Trophoblast cell (in vitro differentiated cells and primary cell): ENCODE data around the gene GPR21.

ENCODE experiments used
- DNase-seq, 2 donors: peaks; one replicate each; pipeline ENCODE4 v3.0.0-alpha.2; 2016
- H2AFZ ChIP-seq: 2 replicates; pipeline ENCODE4 v1.6.1; 2013; ENCODE audit warnings: low read length, moderate library complexity, mild to moderate bottlenecking; ENCODE audit not compliant: insufficient read depth, poor library complexity
- H2AK5ac ChIP-seq: 2 replicates; pipeline ENCODE4 v1.6.1; 2013; ENCODE audit warnings: mild to moderate bottlenecking, low read length
- H2BK120ac ChIP-seq: 2 replicates; pipeline ENCODE4 v1.6.1; 2013; ENCODE audit warnings: low read length, mild to moderate bottlenecking, moderate library complexity; ENCODE audit not compliant: insufficient read depth, poor library complexity
- H2BK12ac ChIP-seq: 2 replicates; pipeline ENCODE4 v1.6.1; 2013; ENCODE audit warnings: mild to moderate bottlenecking, low read length, moderate library complexity
- H2BK5ac ChIP-seq: 2 replicates; pipeline ENCODE4 v1.6.1; 2013; ENCODE audit warnings: low read length, low read depth, moderate library complexity, mild to moderate bottlenecking; ENCODE audit not compliant: poor library complexity
- H3K14ac ChIP-seq: 2 replicates; pipeline ENCODE4 v1.6.1; 2013; ENCODE audit warnings: mild to moderate bottlenecking, low read length
- H3K18ac ChIP-seq: 2 replicates; pipeline ENCODE4 v1.6.1; 2013; ENCODE audit warnings: mild to moderate bottlenecking, low read length
- H3K23ac ChIP-seq: 2 replicates; pipeline ENCODE4 v1.6.1; 2013; ENCODE audit warnings: low read length
- H3K27ac ChIP-seq: 2 replicates; pipeline ENCODE4 v1.5.1; 2013; ENCODE audit warnings: low read depth, mild to moderate bottlenecking, inconsistent platforms, low read length, moderate library complexity
- H3K27me3 ChIP-seq: 2 replicates; pipeline ENCODE4 v1.6.1; 2013; ENCODE audit warnings: inconsistent platforms, mild to moderate bottlenecking, low read length, moderate library complexity; ENCODE audit not compliant: insufficient read depth
- H3K36me3 ChIP-seq, 2 experiments: 1 replicate in 1 of 2; 2 replicates in 1 of 2; pipeline ENCODE4 v1.6.1; 2013; ENCODE audit warnings: low read length in 2 of 2, mild to moderate bottlenecking in 2 of 2, moderate library complexity in 1 of 2; ENCODE audit not compliant: insufficient read depth in 2 of 2, control insufficient read depth in 1 of 2
- H3K4ac ChIP-seq: 2 replicates; pipeline ENCODE4 v1.6.1; 2013; ENCODE audit warnings: low read depth, mild to moderate bottlenecking, low read length, moderate library complexity
- H3K4me1 ChIP-seq, 2 experiments: 1 replicate in 1 of 2; 2 replicates in 1 of 2; pipeline ENCODE4 v1.6.1; 2013; ENCODE audit warnings: low read length in 2 of 2, mild to moderate bottlenecking in 2 of 2, moderate library complexity in 1 of 2; ENCODE audit not compliant: insufficient read depth in 2 of 2, control insufficient read depth in 1 of 2
- H3K4me2 ChIP-seq: 2 replicates; pipeline ENCODE4 v1.6.1; 2013; ENCODE audit warnings: inconsistent platforms, mild to moderate bottlenecking, low read length, moderate library complexity
- H3K4me3 ChIP-seq: 2 replicates; pipeline ENCODE4 v1.5.1; 2013; ENCODE audit warnings: mild to moderate bottlenecking, low read depth, low read length, inconsistent platforms
- H3K79me1 ChIP-seq: one replicate; pipeline ENCODE4 v1.6.1; 2013; ENCODE audit warnings: low read length
- H3K79me2 ChIP-seq: 2 replicates; pipeline ENCODE4 v1.6.1; 2013; ENCODE audit warnings: low read length, mild to moderate bottlenecking; ENCODE audit not compliant: control insufficient read depth, insufficient read depth, poor library complexity
- H3K9ac ChIP-seq: 2 replicates; pipeline ENCODE4 v1.6.1; 2013; ENCODE audit warnings: mild to moderate bottlenecking, low read length
- H3K9me3 ChIP-seq: 2 replicates; pipeline ENCODE4 v1.6.1; 2013; ENCODE audit warnings: low read depth, mild to moderate bottlenecking, control low read depth, inconsistent platforms, low read length; ENCODE audit not compliant: insufficient read depth
- H4K12ac ChIP-seq: 2 replicates; pipeline ENCODE4 v1.6.1; 2013; ENCODE audit warnings: low read depth, mild to moderate bottlenecking, low read length, moderate library complexity
- H4K8ac ChIP-seq: 2 replicates; pipeline ENCODE4 v1.6.1; 2013; ENCODE audit warnings: low read depth, mild to moderate bottlenecking, low read length, moderate library complexity
- H4K91ac ChIP-seq: one replicate; pipeline ENCODE4 v1.6.1; 2013; ENCODE audit warnings: low read depth, mild to moderate bottlenecking, low read length, moderate library complexity
- WGBS: extraction: QIAGEN DNeasy Blood & Tissue Kit; methylation state at CpG from one replicate; pipeline ENCODE4 v1.1.7; 2013; ENCODE audit warnings: missing lambda C conversion rate; ENCODE audit not compliant: insufficient read length, insufficient coverage; ENCODE audit errors: extremely low coverage; 5-methylcytosine and 5-hydroxymethylcytosine counted together

Gene GPR21

GRCh38 chr9:123073441-123073840 lies 40.0 kb downstream of the GPR21 start:
- Histone ChIP-seq H3K4me3 (no peak overlapping the region), H3K14ac (no peak overlapping the region), H2BK12ac (no peak overlapping the region)

GRCh38 chr9:123073991-123074422 lies 40.5 kb downstream of the GPR21 start:
- Histone ChIP-seq H3K4me3 (no peak overlapping the region), H4K8ac (no peak overlapping the region), H2AFZ (no peak overlapping the region), H3K23ac (no peak overlapping the region), H3K14ac (no peak overlapping the region), H4K91ac (no peak overlapping the region), H3K4ac (no peak overlapping the region), H3K9ac (no peak overlapping the region), H2BK12ac (no peak overlapping the region), H3K36me3 (peaks cover 5 to 17% of the 10 kb centered on the region in 2 experiments), H2BK5ac (no peak overlapping the region), H3K18ac (no peak overlapping the region), H3K79me2 (no peaks in the 10 kb centered on the region), H3K4me2 (no peak overlapping the region), H3K4me1 (peaks cover 0 to 2% of the 10 kb centered on the region in 2 experiments), H3K27ac (no peak overlapping the region), H4K12ac (no peak overlapping the region), H3K9me3 (no peaks in the 10 kb centered on the region), H3K79me1 (no peaks in the 10 kb centered on the region), H2AK5ac (no peak overlapping the region), H3K27me3 (no peaks in the 10 kb centered on the region), H2BK120ac (no peak overlapping the region)
- no CpG with 5 or more reads among the region's 1 CpG for WGBS
- DNase-seq, result no peak

More at GRCh38 chr9:123073441-123073840, 40.0 kb downstream of the GPR21 start:
- peaks cover 0 to 2% of the 10 kb centered on the region in 2 experiments for H3K4me1 ChIP-seq
- H2AK5ac ChIP-seq, result no peak overlapping the region
- no peak overlapping the region for H2BK5ac ChIP-seq
- DNase-seq, result no peak
- H3K36me3 ChIP-seq, result peaks cover 5 to 14% of the 10 kb centered on the region in 2 experiments
- no peak overlapping the region for H4K91ac ChIP-seq
- H3K4me2 ChIP-seq, result no peak overlapping the region
- no peak overlapping the region for H4K8ac ChIP-seq
- H3K4ac ChIP-seq, result no peak overlapping the region
- H2BK120ac ChIP-seq, result no peak overlapping the region
- H3K27me3 ChIP-seq, result no peaks in the 10 kb centered on the region
- no peak overlapping the region for H3K18ac ChIP-seq
- H4K12ac ChIP-seq, result no peak overlapping the region
- no peak overlapping the region for H3K9ac ChIP-seq
- no peaks in the 10 kb centered on the region for H3K79me1 ChIP-seq
- no peaks in the 10 kb centered on the region for H3K9me3 ChIP-seq
- H3K79me2 ChIP-seq, result no peaks in the 10 kb centered on the region
- no peak overlapping the region for H2AFZ ChIP-seq
- no peak overlapping the region for H3K27ac ChIP-seq
- no peak overlapping the region for H3K23ac ChIP-seq
- no CpG with 5 or more reads among the region's 5 CpGs for WGBS

- H3K9me3 ChIP-seq, result no peaks in the 10 kb centered on the region
- H2AFZ ChIP-seq, result no peak overlapping the region
- WGBS, result no CpG with 5 or more reads among the region's 3 CpGs
- no peak overlapping the region for H3K4me2 ChIP-seq
- no peaks in the 10 kb centered on the region for H3K79me1 ChIP-seq
- no peak overlapping the region for H3K18ac ChIP-seq
- H3K14ac ChIP-seq, result no peak overlapping the region
- peaks cover 5 to 19% of the 10 kb centered on the region in 2 experiments for H3K36me3 ChIP-seq
- no peak overlapping the region for H3K9ac ChIP-seq
- H3K79me2 ChIP-seq, result no peaks in the 10 kb centered on the region
- no peak for DNase-seq
- no peak overlapping the region for H2BK5ac ChIP-seq
- H3K4ac ChIP-seq, result no peak overlapping the region
- H3K4me3 ChIP-seq, result no peak overlapping the region
- no peak overlapping the region for H4K91ac ChIP-seq
- no peak overlapping the region for H3K27ac ChIP-seq
- H4K12ac ChIP-seq, result no peak overlapping the region
- H2BK12ac ChIP-seq, result no peak overlapping the region
- no peak overlapping the region for H2BK120ac ChIP-seq
- peaks cover 0 to 2% of the 10 kb centered on the region in 2 experiments for H3K4me1 ChIP-seq
- no peak overlapping the region for H4K8ac ChIP-seq
- H3K23ac ChIP-seq, result no peak overlapping the region
- no peaks in the 10 kb centered on the region for H3K27me3 ChIP-seq
- H2AK5ac ChIP-seq, result no peak overlapping the region
Measured at GRCh38 chr9:123074628-123075027, 41.2 kb downstream of the GPR21 start.

- no peak overlapping the region for H3K9ac ChIP-seq
- H3K79me2 ChIP-seq, result no peaks in the 10 kb centered on the region
- H3K27me3 ChIP-seq, result no peaks in the 10 kb centered on the region
- H3K14ac ChIP-seq, result no peak overlapping the region
- H3K4me1 ChIP-seq, result no peaks in the 10 kb centered on the region
- H3K79me1 ChIP-seq, result no peaks in the 10 kb centered on the region
- no peak overlapping the region for H2BK12ac ChIP-seq
- H4K12ac ChIP-seq, result no peak overlapping the region
- WGBS, result no CpG with 5 or more reads among the region's 3 CpGs
- no peak overlapping the region for H4K91ac ChIP-seq
- H3K36me3 ChIP-seq, result peaks cover 15 to 27% of the 10 kb centered on the region in 2 experiments
- H3K4ac ChIP-seq, result no peak overlapping the region
- H2BK120ac ChIP-seq, result no peak overlapping the region
- H3K4me2 ChIP-seq, result no peak overlapping the region
- H2AK5ac ChIP-seq, result no peak overlapping the region
- H3K23ac ChIP-seq, result no peak overlapping the region
- no peak overlapping the region for H4K8ac ChIP-seq
- no peak for DNase-seq
- no peak overlapping the region for H3K27ac ChIP-seq
- no peak overlapping the region for H3K18ac ChIP-seq
- no peaks in the 10 kb centered on the region for H3K9me3 ChIP-seq
- H2BK5ac ChIP-seq, result no peak overlapping the region
- H2AFZ ChIP-seq, result no peak overlapping the region
- H3K4me3 ChIP-seq, result no peak overlapping the region
Measured at GRCh38 chr9:123080444-123080843, 47.0 kb downstream of the GPR21 start.
